Kidney (tissue), 14 donors: Measurements from ENCODE around the gene ORC1. TPM values are rescaled to one million over a fixed set of nuclear protein-coding genes. Genes with fewer than 3 reads are reported as not detected.

ENCODE experiments used
- DNase-seq, 5 donors: peaks; one replicate each; pipeline ENCODE4 v3.0.0-alpha.2; 2013 to 2020
- FAIRE-seq: peaks from 2 replicates; lab custom pipeline; 2012; peaks lifted over from hg19 to GRCh38; lab: Jason Lieb, UNC
- H3K27ac ChIP-seq, 2 donors: one replicate each; pipeline ENCODE4 v1.7.0; 2013; ENCODE audit warnings: low read depth in 2 of 2, low read length in 2 of 2, inconsistent platforms in 1 of 2
- H3K27me3 ChIP-seq: one replicate; pipeline ENCODE4 v1.7.1; 2013; ENCODE audit warnings: low read length, inconsistent platforms; ENCODE audit not compliant: control insufficient read depth, insufficient read depth
- H3K36me3 ChIP-seq, 3 donors: one replicate each; pipeline versions ENCODE4 v1.7.0 to v1.7.1; 2013; ENCODE audit warnings: low read length in 3 of 3, control low read depth in 1 of 3, inconsistent platforms in 1 of 3; ENCODE audit not compliant: insufficient read depth in 3 of 3, control insufficient read depth in 2 of 3
- H3K4me1 ChIP-seq, 3 donors: one replicate each; pipeline versions ENCODE4 v1.7.0 to v1.7.1; 2013; ENCODE audit warnings: low read length in 3 of 3, inconsistent platforms in 1 of 3, low read depth in 1 of 3; ENCODE audit not compliant: control insufficient read depth in 2 of 3, insufficient read depth in 2 of 3
- H3K4me3 ChIP-seq, 3 donors: one replicate each; pipeline versions ENCODE4 v1.7.0 to v1.8.1; 2013; ENCODE audit warnings: low read length in 3 of 3, control low read depth in 1 of 3, inconsistent platforms in 1 of 3
- H3K9ac ChIP-seq, 3 donors: one replicate each; pipeline versions ENCODE4 v1.7.0 to v1.7.1; 2013; ENCODE audit warnings: low read length in 3 of 3, control low read depth in 1 of 3, inconsistent platforms in 1 of 3
- H3K9me3 ChIP-seq, 3 donors: one replicate each; pipeline versions ENCODE4 v1.7.0 to v1.7.1; 2013; ENCODE audit warnings: low read length in 3 of 3, control low read depth in 1 of 3, inconsistent platforms in 1 of 3; ENCODE audit not compliant: control insufficient read depth in 2 of 3, insufficient read depth in 1 of 3
- CTCF ChIP-seq: IDR thresholded peaks from 3 replicates; pipeline ENCODE4 v1.5.1; 2012; ENCODE audit warnings: mild to moderate bottlenecking, moderate library complexity, borderline replicate concordance; ENCODE audit not compliant: insufficient read depth; ENCODE audit errors: extremely low read depth
- intact Hi-C: fragments of 100-400 bp; cut with DNase I; formaldehyde crosslinking; loops from one replicate; pipeline ENCODE4 v1.11.1; 2022
- polyA plus RNA-seq: library from polyadenylated mRNA; stranded (reverse); fragments of 350-450 nt; fragmentation: Illumina TruSeq; extraction: RNeasy Lipid Tissue Mini Kit (QIAGEN cat#74804); gene quantifications from one replicate; pipeline ENCODE4 v1.2.3, GENCODE V29; 2014; ENCODE audit warnings: low read depth, low replicate concordance; ENCODE audit not compliant: insufficient read depth
- total RNA-seq: library from RNA; stranded (reverse); fragmentation: NEBNext Ultra II Directional; extraction: Animal tissue kit (Norgen Biotek cat#: 25700); gene quantifications from one replicate; pipeline ENCODE4 v1.2.1, GENCODE V29; 2021
- donor health status: control.
- donor health status: control.
- donor health status: control.
- donor health status: control.
- donor health status: control.
- donor health status: DM: yes; HTN: yes; CAD: no.
- donor health status: Normal renal cell carcinoma (clear cell type).

The ORC1 gene
- total and polyA plus RNA-seq, 2 donors from 2014 or later, result 0.37 to 0.50 TPM

- no peak overlapping the region for H3K9ac ChIP-seq
- no peak overlapping the region for H3K27ac ChIP-seq
- no peak for DNase-seq
- no peaks in the 10 kb centered on the region for H3K4me1 ChIP-seq
- no peaks in the 10 kb centered on the region for H3K9me3 ChIP-seq
- intact Hi-C loops, result no loop called here
- no peaks in the 10 kb centered on the region for H3K27me3 ChIP-seq
- H3K4me3 ChIP-seq, result no peak overlapping the region
- no peak for TF ChIP-seq CTCF
- FAIRE-seq, result no peak
- H3K36me3 ChIP-seq, result peaks cover 13 to 97% (median 71%) of the 10 kb centered on the region in 3 donors
Measured at GRCh38 chr1:52357397-52357796, 46.8 kb downstream of the ORC1 start.

GRCh38 chr1:52356818-52357355 is 47.3 kb downstream of the ORC1 start:
- intact Hi-C loops, result no loop called here
- Histone ChIP-seq H3K4me3 (no peak overlapping the region), H3K9ac (no peak overlapping the region), H3K36me3 (peaks cover 13 to 92% (median 67%) of the 10 kb centered on the region in 3 donors), H3K4me1 (no peaks in the 10 kb centered on the region), H3K27ac (no peak overlapping the region), H3K27me3 (no peaks in the 10 kb centered on the region), H3K9me3 (no peaks in the 10 kb centered on the region)
- TF ChIP-seq CTCF, result no peak
- DNase-seq (no peak), FAIRE-seq (no peak)

GRCh38 chr1:52355847-52356505 is 48.2 kb downstream of the ORC1 start:
- H3K27me3 ChIP-seq, result no peaks in the 10 kb centered on the region
- intact Hi-C loops, result no loop called here
- no peak overlapping the region for H3K4me3 ChIP-seq
- no peak for FAIRE-seq
- H3K9me3 ChIP-seq, result no peaks in the 10 kb centered on the region
- H3K4me1 ChIP-seq, result no peaks in the 10 kb centered on the region
- peaks cover 13 to 83% (median 62%) of the 10 kb centered on the region in 3 donors for H3K36me3 ChIP-seq
- no peak for DNase-seq
- no peak overlapping the region for H3K9ac ChIP-seq
- H3K27ac ChIP-seq, result no peak overlapping the region
- no peak for TF ChIP-seq CTCF

GRCh38 chr1:52355436-52355835 is 48.8 kb downstream of the ORC1 start:
- no peaks in the 10 kb centered on the region for H3K27me3 ChIP-seq
- no peak overlapping the region for H3K9ac ChIP-seq
- intact Hi-C loops, result no loop called here
- H3K27ac ChIP-seq, result no peak overlapping the region
- no peak for DNase-seq
- H3K9me3 ChIP-seq, result no peaks in the 10 kb centered on the region
- no peak overlapping the region for H3K4me3 ChIP-seq
- no peaks in the 10 kb centered on the region for H3K4me1 ChIP-seq
- peaks cover 13 to 78% (median 60%) of the 10 kb centered on the region in 3 donors for H3K36me3 ChIP-seq
- FAIRE-seq, result no peak
- no peak for TF ChIP-seq CTCF
